Activated CD4-positive, alpha-beta T cell treated with anti-CD3 and anti-CD28 coated beads for 48 hours (primary cell): ENCODE measurements around the gene FOCAD.

Source experiments
- DNase-seq: peaks from one replicate; pipeline ENCODE4 v3.0.0-alpha.2; 2020

FOCAD gene

GRCh38 chr9:20740929-20741582 lies 57.0 kb downstream of the FOCAD start:
- DNase-seq, result no peak

- no peak for DNase-seq
Observed at GRCh38 chr9:20742833-20743232, 58.8 kb downstream of the FOCAD start.

GRCh38 chr9:20744036-20744630 lies 60.1 kb downstream of the FOCAD start:
- no peak for DNase-seq

GRCh38 chr9:20746967-20747366 lies 62.9 kb downstream of the FOCAD start:
- no peak for DNase-seq

GRCh38 chr9:20749496-20750198 lies 65.6 kb downstream of the FOCAD start:
- DNase-seq, result no peak

- DNase-seq, result no peak
Observed at GRCh38 chr9:20753761-20754160, 69.7 kb downstream of the FOCAD start.

GRCh38 chr9:20754556-20754955 lies 70.5 kb downstream of the FOCAD start:
- DNase-seq, result no peak

GRCh38 chr9:20760246-20760891 lies 76.3 kb downstream of the FOCAD start:
- DNase-seq, result no peak

GRCh38 chr9:20770947-20771346 lies 86.9 kb downstream of the FOCAD start:
- DNase-seq, result no peak

GRCh38 chr9:20771729-20772128 lies 87.7 kb downstream of the FOCAD start:
- DNase-seq, result no peak

GRCh38 chr9:20775683-20776082 lies 91.6 kb downstream of the FOCAD start:
- no peak for DNase-seq

- no peak for DNase-seq
Observed at GRCh38 chr9:20781092-20781491, 97.0 kb downstream of the FOCAD start.

GRCh38 chr9:20782289-20782688 lies 98.2 kb downstream of the FOCAD start:
- no peak for DNase-seq

- no peak for DNase-seq
Observed at GRCh38 chr9:20783057-20784038, 99.3 kb downstream of the FOCAD start.

GRCh38 chr9:20784196-20784595 lies 100.1 kb downstream of the FOCAD start:
- DNase-seq, result no peak

GRCh38 chr9:20786807-20787206 lies 102.7 kb downstream of the FOCAD start:
- DNase-seq, result no peak

GRCh38 chr9:20788526-20789451 lies 104.7 kb downstream of the FOCAD start:
- DNase-seq, result no peak

GRCh38 chr9:20790721-20791120 lies 106.7 kb downstream of the FOCAD start:
- no peak for DNase-seq

GRCh38 chr9:20791682-20792081 lies 107.6 kb downstream of the FOCAD start:
- DNase-seq, result no peak

GRCh38 chr9:20804489-20805250 lies 120.6 kb downstream of the FOCAD start:
- no peak for DNase-seq

GRCh38 chr9:20805766-20806165 lies 121.7 kb downstream of the FOCAD start:
- DNase-seq, result no peak
